ENCODE results near the gene MTCL3.

MTCL3 gene

DNA sequence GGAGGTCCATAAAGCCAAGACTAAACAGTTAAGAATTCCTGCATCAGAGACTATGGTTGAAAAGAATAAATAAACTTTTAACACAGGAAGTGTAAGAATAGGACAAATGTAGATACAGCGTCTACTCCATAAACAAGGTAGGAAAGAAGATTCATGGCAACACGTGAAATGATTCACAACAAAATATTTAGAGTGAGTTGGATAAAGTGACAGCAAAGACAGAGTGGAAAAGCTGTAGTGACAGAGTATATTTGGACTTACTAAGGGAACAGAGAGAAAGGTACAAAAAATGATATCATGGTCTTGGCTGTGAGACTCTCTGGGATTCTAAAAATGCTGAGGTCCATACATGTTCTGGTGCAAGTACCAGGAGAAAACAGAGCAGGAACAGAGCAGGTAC lies 38.0 kb downstream of the MTCL3 start:
- no peak for DNase-seq
- intact Hi-C loops (cut with DNase I, micrococcal nuclease) = no loop called here
- ATAC-seq = no peak

DNA sequence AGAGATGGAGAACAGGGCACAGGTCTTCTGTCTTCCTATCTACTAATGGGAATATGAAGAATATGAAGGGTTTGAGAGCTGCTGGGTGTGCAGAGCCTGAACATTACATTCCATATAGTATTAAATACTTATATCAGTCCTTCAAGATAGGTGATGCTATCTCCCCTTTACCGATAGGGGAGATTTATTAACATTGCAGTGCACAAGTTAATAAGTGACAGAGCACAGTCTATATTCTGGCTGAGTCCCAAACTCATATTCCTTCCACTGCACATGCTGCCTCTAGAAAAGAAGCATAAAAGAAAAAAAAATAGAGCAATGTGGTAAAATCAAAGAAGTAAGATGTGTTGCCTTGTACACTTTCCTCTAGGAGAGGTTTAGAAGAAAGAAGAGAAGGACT lies 41.5 kb downstream of the MTCL3 start:
- DNase-seq (no peak), ATAC-seq (no peak)
- intact Hi-C loops (cut with DNase I, micrococcal nuclease) = no loop called here

DNA sequence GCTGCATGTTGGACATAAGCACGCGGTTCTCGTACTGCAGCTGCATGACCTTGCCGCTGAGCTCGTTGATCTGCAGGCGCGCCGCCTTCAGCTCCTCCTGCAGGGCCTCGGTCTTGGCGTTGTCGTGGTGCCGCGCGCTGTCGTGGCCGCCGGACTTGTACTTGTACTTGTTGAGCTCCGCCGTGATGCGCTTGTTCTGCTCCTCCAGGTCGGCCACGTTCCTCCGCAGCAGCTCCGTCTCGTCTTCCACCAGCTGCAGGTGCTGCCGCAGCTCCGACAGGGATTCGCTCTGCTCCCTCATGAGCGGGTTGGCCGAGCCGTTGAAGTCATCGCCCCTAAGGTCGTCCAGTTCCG lies 43.3 kb downstream of the MTCL3 start:
- ATAC-seq (no peak), DNase-seq (no peak)
- intact Hi-C loops (cut with DNase I, micrococcal nuclease) = no loop called here

DNA sequence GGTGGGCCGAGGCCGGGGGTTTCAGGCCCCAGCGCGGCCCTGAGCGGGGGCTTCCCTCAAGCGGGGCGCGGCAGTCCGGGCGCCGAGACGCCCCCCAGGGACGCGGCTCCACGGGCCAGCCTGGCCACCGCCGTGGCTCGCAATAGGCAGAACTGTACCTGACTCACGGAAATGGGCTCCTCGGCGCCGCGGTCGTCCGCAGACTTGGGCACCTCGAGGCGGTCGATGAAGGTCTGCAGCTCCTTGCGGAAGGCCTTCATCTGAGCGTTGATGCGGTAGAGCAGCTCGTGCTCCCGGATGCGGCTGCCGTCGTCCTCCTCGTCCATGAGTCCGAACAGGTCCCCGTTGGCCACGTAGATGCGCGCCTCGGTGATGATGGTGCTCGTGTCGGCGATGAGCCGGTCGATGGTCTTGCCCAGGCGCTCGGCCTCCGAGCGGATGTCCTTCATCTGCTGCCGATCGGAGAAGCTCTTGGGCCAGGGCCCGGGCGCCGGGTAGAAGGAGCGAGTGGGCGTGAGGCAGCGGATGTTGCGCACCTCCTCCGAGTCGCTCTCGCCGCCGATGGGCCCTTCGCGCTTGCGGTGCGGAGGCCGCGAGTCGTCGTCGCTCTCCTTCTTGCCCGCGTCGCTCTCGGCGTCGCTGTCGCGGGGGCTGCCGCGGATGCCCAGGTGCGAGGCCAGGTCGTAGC lies 43.9 kb downstream of the MTCL3 start:
- DNase-seq = no peak
- intact Hi-C loops (cut with DNase I, micrococcal nuclease) = no loop called here
- ATAC-seq = no peak

DNA sequence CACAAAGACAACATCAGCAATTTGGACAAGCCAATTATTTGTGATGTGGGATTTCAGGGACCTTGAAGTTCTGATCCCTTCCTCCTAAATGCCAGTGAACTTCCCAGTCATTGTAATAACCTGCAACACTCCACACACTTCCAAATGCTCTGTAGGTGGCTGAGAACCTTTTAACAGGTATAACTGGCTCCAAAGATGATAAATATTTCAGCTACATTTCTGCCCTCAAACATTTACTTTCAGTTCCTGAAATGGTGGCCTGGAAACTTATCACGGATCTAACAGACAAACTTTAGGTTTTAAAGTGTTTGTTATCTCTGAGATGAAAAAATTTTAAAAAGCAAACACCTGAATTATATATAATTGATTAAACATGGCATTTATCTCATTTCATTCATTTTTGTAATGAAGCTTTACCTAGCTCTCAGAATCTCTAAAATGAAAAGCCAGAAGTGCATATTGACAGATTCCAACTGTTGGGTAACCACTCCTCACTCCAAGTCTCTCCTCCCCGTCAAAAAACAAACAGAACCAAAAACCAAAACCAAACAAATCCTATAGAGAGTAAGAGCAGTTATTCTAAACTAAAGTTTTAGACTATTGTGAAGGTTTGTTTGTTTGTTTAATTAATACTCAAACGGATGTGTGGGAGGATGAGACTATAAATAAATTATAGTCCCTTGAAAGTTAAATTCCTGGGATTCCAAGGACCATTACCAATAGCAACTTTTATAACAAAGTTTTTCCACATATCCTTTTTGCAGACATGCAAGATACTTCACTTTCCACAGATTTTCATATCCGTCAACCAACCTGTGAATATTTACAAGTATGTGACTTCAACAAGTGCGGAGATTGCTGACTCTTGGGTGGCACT lies 47.5 kb downstream of the MTCL3 start:
- DNase-seq (no peak), ATAC-seq (no peak)
- intact Hi-C loops (cut with DNase I, micrococcal nuclease) = no loop called here

DNA sequence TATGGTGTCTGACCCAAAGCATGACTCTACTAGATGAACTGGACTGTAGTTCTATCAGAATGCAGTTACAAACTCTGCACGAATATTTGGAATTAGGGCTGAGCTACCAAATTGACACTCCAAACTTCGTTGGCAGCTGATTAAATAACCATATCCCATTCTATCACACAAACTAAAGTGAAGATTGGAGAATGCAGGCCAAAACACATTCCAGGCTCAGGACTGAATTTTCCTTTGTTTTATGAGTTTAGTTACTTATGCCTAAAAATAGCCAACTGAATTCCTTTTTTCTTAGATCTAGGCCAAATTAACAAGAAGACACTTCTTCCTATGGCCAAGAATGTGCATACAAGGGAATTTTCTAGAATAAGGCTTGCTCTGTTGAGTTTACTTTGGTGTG lies 50.2 kb downstream of the MTCL3 start:
- intact Hi-C loops (cut with DNase I, micrococcal nuclease) = loop anchor here in 1 of 2 donors (5.0 to 10.0 kb wide), 2 partner anchors 48 to 164 kb away; partner anchors contain the start of gene MTCL3
- no peak for ATAC-seq
- no peak for DNase-seq

DNA sequence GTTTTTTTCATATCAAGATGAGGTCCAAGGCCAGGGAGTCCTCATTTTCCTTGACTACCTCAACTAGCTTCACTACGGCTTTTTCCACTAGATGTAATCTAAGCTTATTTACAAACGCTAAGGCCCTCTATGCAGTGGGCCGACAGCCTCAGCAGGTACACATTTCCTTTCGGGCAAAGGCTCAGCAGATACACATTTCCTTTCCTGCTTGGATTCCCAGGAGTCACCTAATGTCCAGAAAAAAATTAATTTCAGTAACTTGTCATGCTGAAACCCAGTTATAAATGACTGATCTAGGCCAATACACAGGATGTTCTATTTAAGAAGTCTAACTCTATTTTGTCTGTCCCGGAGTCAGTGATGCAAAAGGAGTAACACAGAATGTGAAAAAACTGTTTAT lies 52.7 kb downstream of the MTCL3 start:
- DNase-seq = no peak
- intact Hi-C loops (cut with DNase I, micrococcal nuclease) = loop anchor here in 1 of 2 donors (5.0 to 10.0 kb wide), 2 partner anchors 51 to 162 kb away; partner anchors contain the start of gene MTCL3
- no peak for ATAC-seq

DNA sequence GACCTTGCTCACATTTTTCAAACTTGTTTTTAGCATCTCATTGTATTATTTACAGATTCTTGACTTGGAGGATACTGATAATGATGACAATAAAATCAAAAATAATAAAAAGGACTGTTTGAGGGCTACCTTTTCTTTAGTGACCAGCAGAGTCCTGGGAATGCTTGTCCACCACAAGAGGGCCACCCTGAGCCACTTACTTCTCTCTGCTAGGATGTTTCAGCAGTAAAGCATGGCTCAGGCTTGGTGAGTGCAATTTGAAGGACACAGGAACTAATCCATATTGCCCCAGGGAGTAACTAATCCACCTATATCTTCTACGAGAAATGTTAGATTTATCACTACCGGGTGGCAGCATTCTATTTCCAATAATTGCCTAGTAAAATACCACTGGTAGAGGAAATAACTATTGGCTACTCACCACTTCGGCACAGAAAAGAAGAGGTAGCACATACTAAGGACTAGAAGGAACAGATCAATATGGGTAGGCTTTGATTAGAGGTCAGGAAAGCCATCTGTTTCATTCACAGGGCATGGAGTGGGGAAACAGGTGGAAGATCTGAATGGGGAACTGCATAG lies 54.2 kb downstream of the MTCL3 start:
- peak; percentile 80 for ATAC-seq
- intact Hi-C loops (cut with DNase I, micrococcal nuclease) = loop anchor here in 1 of 2 donors (5.0 to 10.0 kb wide), 3 partner anchors 52 to 160 kb away; partner anchors contain the start of gene MTCL3
- DNase-seq = peak; percentile 64 to 68

DNA sequence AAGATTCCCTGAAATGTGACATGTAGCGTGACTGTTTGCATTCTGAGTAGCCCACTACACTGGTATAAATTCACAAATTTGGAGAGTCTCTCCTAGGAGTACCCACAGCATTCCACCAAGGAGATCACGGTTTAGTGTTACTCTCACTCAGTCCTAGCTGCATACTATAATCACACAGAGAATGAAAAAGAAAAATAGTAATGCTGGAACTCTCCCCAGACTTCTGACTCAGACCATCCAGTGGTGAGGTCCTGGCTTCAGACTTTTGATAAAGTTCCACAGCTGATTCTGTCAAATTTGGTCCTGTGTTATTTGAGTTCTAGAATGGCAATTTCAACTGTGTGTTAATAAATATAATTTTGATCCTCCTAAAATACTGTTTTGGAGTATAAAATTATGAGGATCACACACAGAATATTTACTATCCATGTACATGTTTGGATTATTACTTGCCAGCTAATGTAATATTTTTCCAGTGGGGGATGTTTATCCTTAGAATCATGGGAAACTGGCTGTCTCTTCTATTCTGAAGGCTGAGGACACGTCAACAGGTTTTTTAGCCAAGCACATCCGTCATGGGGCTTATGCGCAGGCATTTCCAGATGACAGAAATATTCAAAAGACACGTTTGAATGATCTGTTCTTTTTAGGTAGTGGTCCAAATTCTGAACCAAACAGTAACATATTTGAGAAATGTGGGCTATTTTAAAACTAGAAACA lies 54.8 kb downstream of the MTCL3 start:
- ATAC-seq = no peak
- intact Hi-C loops (cut with DNase I, micrococcal nuclease) = loop anchor here in 1 of 2 donors (5.0 to 10.0 kb wide), 2 partner anchors 73 to 160 kb away; no protein-coding TSS in a partner anchor
- DNase-seq = no peak

DNA sequence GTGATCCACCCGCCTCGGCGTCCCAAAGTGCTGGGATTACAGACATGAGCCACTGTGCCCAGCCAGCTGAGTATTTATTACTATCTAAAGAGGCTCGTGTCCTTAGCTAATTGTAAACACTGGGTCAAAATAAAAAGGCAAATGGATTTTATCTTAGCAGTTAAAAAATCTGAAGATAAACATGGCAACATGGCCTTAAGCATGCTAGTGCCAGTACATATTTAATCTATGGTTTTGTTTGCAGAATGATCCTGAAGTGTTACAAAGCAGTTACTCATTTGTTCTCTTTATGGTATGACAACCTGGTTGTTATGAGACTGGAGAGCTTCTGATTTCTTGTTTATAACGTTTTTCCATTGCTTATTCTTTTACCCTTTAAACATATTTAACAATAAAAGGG lies 56.1 kb downstream of the MTCL3 start:
- no peak for DNase-seq
- intact Hi-C loops (cut with DNase I, micrococcal nuclease) = loop anchor here in 1 of 2 donors (5.0 to 10.0 kb wide), 2 partner anchors 74 to 158 kb away; no protein-coding TSS in a partner anchor
- ATAC-seq = no peak

DNA sequence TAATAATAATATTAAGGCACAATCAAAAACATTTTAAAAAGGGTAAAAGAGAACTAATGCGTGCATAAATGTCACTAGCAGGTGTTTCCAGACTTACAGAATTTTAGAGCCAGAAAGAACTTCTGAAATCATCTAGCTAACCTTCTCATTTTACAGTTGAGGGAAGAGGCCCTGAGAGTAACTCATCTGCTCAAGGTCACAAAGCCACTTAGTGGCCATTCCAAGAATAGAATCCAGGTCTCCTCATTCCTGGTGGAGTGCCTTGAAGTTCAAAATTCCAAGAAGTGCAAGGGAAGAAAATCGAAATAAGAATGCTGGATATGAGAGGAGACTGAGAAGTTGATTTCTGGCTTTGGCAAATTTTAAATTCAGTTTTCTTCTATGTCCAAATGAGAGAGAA lies 56.8 kb downstream of the MTCL3 start:
- ATAC-seq = no peak
- intact Hi-C loops (cut with DNase I, micrococcal nuclease) = loop anchor here in 1 of 2 donors (5.0 to 10.0 kb wide), 2 partner anchors 75 to 158 kb away; no protein-coding TSS in a partner anchor
- no peak for DNase-seq

DNA sequence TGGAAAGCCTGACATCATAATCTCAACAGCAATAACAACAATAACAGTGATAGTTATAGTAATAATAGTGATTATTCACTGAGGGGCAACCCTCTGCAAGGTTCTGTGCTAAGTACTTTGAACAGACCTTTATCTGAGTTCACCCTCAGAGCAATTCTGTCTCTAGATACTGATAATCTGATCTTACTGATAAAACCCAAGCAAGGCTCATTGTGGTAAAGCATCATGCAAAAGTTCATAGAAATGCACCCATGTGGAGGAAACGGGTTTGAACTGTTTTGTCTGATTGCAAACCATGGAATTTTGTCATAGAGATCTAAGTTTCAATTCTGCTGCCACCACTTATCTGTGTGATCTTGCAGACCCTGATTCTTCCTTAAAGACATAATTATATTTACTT lies 58.7 kb downstream of the MTCL3 start:
- intact Hi-C loops (cut with DNase I, micrococcal nuclease) = loop anchor here in 1 of 2 donors (5.0 to 10.0 kb wide), 2 partner anchors 77 to 156 kb away; no protein-coding TSS in a partner anchor
- ATAC-seq = no peak
- DNase-seq = no peak

DNA sequence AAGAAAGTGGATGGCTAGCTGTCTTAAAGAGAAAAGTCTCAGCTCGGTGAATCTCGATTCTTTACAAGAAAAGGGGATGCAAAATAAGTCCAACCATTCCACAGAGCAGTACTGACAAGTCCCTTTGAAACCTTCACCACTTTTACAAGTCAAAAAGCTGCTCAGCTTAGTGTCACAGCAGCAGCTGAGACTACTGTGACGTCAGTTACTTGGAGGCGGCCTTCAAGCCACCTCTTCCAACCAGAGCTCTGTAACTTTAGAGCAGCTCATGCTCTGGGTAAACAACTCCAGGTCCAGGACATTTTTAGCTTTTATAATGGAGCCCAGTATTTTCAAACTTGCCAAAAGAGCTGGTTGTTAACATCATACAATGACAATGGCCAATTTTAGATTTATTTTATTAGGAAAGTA lies 59.9 kb downstream of the MTCL3 start, which contains the start of gene KIAA0408:
TSS of gene KIAA0408 (minus strand) at position 159 of the 411 bp plus-strand sequence. CDS start 5,408 bp downstream, outside the sequence.
- ATAC-seq (peak; percentile 61), DNase-seq (peak; percentile 25 to 69)
- intact Hi-C loops (cut with DNase I, micrococcal nuclease) = no loop called here

DNA sequence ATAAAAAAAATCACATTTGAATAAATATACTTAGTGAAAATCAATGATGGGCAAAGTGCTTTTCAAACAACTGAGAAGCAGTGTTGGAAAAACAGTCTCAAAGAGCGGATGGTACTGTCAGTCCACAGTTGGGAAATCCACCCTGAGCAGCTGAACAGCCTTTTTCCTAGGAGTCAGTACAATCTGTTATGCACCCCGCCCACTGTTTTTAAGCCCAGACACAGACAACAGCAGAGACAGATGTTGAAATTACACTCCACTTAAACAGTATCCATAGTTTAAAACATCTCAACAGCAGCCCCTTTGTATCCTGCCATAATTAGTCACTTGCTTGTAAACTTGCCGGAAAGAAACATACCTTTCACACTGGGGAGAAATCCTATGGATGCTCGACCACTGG lies 60.3 kb downstream of the MTCL3 start:
- DNase-seq (peak in 1 of 2 donors; percentile 39), ATAC-seq (no peak)
- intact Hi-C loops (cut with DNase I, micrococcal nuclease) = no loop called here

DNA sequence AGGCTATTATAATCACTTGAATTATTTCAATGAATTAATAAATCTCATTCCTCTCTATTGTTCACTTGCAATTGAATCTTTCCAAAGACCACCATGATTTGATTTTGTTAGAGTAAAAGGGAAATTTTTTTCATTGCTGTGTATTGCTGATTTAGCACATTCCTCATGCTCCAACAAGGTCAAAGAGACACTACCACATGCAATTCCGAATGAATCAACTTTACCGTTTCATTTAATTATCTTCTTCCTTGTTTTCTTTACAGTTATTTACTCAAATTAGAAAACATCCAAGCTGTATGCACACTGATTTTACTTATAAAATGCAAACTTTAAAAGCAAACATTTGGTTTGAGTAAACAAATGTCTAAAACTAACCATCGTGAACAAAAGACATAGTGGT lies 60.9 kb downstream of the MTCL3 start:
- DNase-seq (no peak), ATAC-seq (no peak)
- intact Hi-C loops (cut with DNase I, micrococcal nuclease) = no loop called here

DNA sequence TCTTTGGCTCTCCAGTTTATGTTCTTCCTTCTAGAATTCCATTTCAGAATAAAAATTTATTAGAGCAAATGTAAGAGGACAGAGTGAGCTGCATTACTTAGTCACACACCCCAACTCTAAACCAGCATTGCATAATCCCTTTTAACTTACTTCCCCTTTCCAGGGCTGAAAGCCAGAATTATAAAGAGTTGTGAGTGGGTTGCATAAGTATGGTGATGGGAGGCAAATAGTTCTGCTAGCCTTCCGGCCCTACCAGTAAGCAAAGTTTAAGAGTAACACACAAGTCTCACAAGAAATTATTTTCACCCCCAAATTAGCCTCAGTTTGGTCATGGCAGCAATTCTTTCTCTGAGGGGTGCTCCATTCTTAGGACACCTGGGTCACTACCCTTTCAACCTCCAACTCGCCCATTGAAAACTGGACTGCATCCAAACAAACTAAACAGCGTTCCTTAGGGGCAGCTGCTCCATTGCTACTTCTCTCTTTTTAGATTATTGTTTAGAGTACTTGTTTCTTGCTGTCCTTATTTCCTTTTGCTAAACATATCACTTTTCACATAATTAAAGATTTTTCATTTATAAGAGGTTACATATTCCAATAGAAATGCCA lies 61.6 kb downstream of the MTCL3 start:
- ATAC-seq (no peak), DNase-seq (no peak)
- intact Hi-C loops (cut with DNase I, micrococcal nuclease) = no loop called here

DNA sequence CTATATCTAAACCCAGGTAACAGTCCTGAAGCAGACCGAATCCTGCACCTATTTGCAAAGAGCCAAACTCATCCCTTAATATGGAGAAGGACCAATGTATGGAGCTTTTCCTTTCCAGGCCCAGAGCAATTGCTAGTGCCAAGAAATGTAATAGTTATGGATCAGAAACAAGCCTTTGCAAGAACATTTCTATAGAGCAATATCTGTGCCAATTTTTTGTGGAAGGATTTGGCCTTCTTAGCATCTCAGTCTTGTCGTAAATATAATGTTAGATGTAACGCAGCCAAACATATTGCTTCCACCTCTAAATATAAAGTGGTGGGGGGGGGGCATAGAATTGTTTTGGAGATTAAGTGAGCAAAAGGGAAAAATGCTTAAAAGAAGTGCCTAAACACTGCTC lies 62.7 kb downstream of the MTCL3 start:
- ATAC-seq (no peak), DNase-seq (no peak)
- intact Hi-C loops (cut with DNase I, micrococcal nuclease) = no loop called here

DNA sequence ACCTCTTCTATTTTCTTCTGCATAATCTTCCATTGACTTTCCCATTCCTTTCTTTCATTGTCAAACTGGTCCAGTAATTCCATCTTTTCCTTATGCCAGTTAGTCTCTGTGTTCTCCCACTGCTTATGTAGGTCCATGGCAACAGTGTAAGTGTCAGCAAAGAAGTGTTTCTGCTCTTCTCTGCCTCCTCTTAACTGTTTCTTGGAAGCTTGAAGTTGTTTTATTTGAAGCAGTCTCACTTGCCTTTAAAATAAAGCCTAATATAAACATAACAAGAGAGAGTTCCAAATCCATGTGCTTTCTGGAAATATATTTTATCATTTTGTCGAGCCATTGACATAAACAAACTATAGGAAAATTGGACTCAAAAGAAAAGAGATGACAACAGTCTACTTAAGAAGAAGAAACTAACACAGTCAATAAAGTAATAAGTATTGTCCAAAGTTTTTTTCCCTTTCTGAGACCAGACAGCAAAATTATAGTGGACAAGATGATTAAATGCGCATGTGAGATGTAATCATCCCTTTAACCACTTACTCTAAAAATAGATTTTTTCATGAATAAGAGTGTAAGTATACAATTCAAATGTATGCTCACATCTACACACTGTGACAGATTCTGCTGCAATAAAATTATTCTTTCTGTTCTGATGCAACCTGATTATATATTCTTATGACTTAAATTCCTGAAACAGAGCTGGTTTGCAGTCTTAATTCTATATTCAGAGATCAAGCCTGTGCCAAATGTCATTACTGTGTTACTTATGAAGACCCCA lies 65.1 kb downstream of the MTCL3 start:
- intact Hi-C loops (cut with DNase I, micrococcal nuclease) = no loop called here
- DNase-seq = no peak
- ATAC-seq = no peak
